Endothelial cell of umbilical vein (primary cell): ENCODE measurements around the gene NR1H4. TPM values are rescaled to one million over a fixed set of nuclear protein-coding genes. Genes with fewer than 3 reads are reported as not detected.
"Not testable (repeated sequence)": the region's sequence is repeated elsewhere in the genome, so short reads cannot be mapped to it uniquely, and the experiment has no call there.

Experiments
- BruUV-seq: library from RNA; stranded (reverse); fragments of 400-500 nt; replicated peaks from 2 replicates; lab custom pipeline; 2021; lab: Mats Ljungman, UMichigan
- CTCF ChIA-PET: fragments of 300-600, 350-600 bp; sonication (Branson Sonifier 250); formaldehyde crosslinking; loops from one replicate; lab custom pipeline; 2021; ENCODE audit warnings: antibody characterized with exemption, inconsistent platforms; lab: Charles Lee
- POLR2A ChIA-PET: fragments of 300-600, 350-600 bp; sonication (Branson Sonifier 250); formaldehyde crosslinking; loops from one replicate; lab custom pipeline; 2021; ENCODE audit warnings: antibody characterized with exemption, inconsistent platforms; lab: Charles Lee
- DNase-seq: peaks from one replicate; pipeline ENCODE4 v3.0.0-alpha.2; 2011; ENCODE audit warnings: low read depth, low spot score
- FAIRE-seq: peaks from 2 replicates; lab custom pipeline; 2011; peaks lifted over from hg19 to GRCh38; lab: Jason Lieb, UNC
- H2AFZ ChIP-seq: 2 replicates; pipeline ENCODE4 v1.6.0; 2012; ENCODE audit warnings: low read depth, low read length, control low read depth, inconsistent platforms
- H3K27ac ChIP-seq: 2 replicates; pipeline ENCODE4 v1.5.1; 2011; ENCODE audit warnings: low read depth, mild to moderate bottlenecking, control low read depth, low read length, moderate library complexity; ENCODE audit not compliant: insufficient read depth
- H3K27me3 ChIP-seq, 2 experiments: 2 replicates each; pipeline versions ENCODE4 v1.6.0 to v1.6.1; 2011; ENCODE audit warnings: low read length in 2 of 2, mixed read lengths in 1 of 2; ENCODE audit not compliant: control insufficient read depth in 2 of 2, insufficient read depth in 2 of 2
- H3K36me3 ChIP-seq, 2 experiments: 2 replicates in 1 of 2; 3 replicates in 1 of 2; pipeline ENCODE4 v1.5.1; 2011; ENCODE audit warnings: low read length in 2 of 2, mild to moderate bottlenecking in 1 of 2, moderate library complexity in 1 of 2; ENCODE audit not compliant: control insufficient read depth in 2 of 2, insufficient read depth in 2 of 2; ENCODE audit errors: extremely low read depth in 1 of 2
- H3K4me1 ChIP-seq: 3 replicates; pipeline ENCODE4 v1.5.1; 2011; ENCODE audit warnings: mild to moderate bottlenecking, low read length; ENCODE audit not compliant: control insufficient read depth, insufficient read depth; ENCODE audit errors: extremely low read depth
- H3K4me2 ChIP-seq: 2 replicates; pipeline ENCODE4 v1.6.1; 2011; ENCODE audit warnings: low read length, control low read depth, mixed read lengths; ENCODE audit not compliant: insufficient read depth
- H3K4me3 ChIP-seq, 3 experiments: fragments of 200-600 bp in 1 of 3; sonication (generic), shearing (Covaris generic) in 1 of 3; replicated peaks in 1 of 3; 2 replicates each; pipeline ENCODE4 v1.5.1; 2011 to 2016; ENCODE audit warnings: control low read depth in 3 of 3, low read length in 3 of 3, mild to moderate bottlenecking in 2 of 3, inconsistent platforms in 1 of 3, low read depth in 1 of 3, moderate library complexity in 1 of 3; ENCODE audit not compliant: insufficient read depth in 1 of 3
- H3K79me2 ChIP-seq: 2 replicates; pipeline ENCODE4 v1.6.0; 2012; ENCODE audit warnings: low read length, inconsistent platforms; ENCODE audit not compliant: control insufficient read depth, insufficient read depth
- H3K9ac ChIP-seq: replicated peaks from 2 replicates; pipeline ENCODE3; 2011; ENCODE audit warnings: low read length, control low read depth; ENCODE audit not compliant: insufficient read depth; ENCODE audit errors: extremely low read depth
- H3K9me1 ChIP-seq: replicated peaks from 3 replicates; pipeline ENCODE4 v1.6.0; 2011; ENCODE audit warnings: mild to moderate bottlenecking, low read length; ENCODE audit not compliant: control insufficient read depth, insufficient read depth; ENCODE audit errors: extremely low read depth
- H3K9me3 ChIP-seq: replicated peaks from 2 replicates; pipeline ENCODE4 v1.5.1; 2012; ENCODE audit warnings: low read length, inconsistent platforms; ENCODE audit not compliant: control insufficient read depth, insufficient read depth
- H4K20me1 ChIP-seq: replicated peaks from 2 replicates; pipeline ENCODE3; 2011; ENCODE audit warnings: mild to moderate bottlenecking, low read length; ENCODE audit not compliant: control insufficient read depth, insufficient read depth; ENCODE audit errors: extremely low read depth
- CTCF ChIP-seq, 2 donors: IDR thresholded peaks; 1 replicate in 1 of 2; 2 replicates in 1 of 2; pipeline ENCODE4 v1.5.1; 2011; ENCODE audit warnings: low read length in 2 of 2, mild to moderate bottlenecking in 2 of 2, moderate library complexity in 2 of 2, control low read depth in 1 of 2, inconsistent platforms in 1 of 2, low read depth in 1 of 2; ENCODE audit not compliant: insufficient read depth in 1 of 2; ENCODE audit errors: extremely low read depth in 1 of 2
- EZH2 ChIP-seq: IDR thresholded peaks from 2 replicates; pipeline ENCODE4 v1.6.1; 2012; ENCODE audit warnings: borderline replicate concordance, low read depth, mild to moderate bottlenecking, moderate library complexity, low read length, inconsistent platforms; ENCODE audit not compliant: severe bottlenecking
- FOS ChIP-seq: IDR thresholded peaks from 2 replicates; pipeline ENCODE4 v1.6.1; 2011; ENCODE audit warnings: mild to moderate bottlenecking, low read length, moderate library complexity, borderline replicate concordance; ENCODE audit not compliant: insufficient read depth
- GATA2 ChIP-seq: IDR thresholded peaks from 2 replicates; pipeline ENCODE4 v1.7.0; 2011; ENCODE audit warnings: low read depth, mild to moderate bottlenecking, moderate library complexity, mixed read lengths, low read length; ENCODE audit not compliant: insufficient read length, insufficient read depth
- JUN ChIP-seq: IDR thresholded peaks from 2 replicates; pipeline ENCODE4 v1.6.1; 2011; ENCODE audit warnings: borderline replicate concordance, low read depth; ENCODE audit not compliant: insufficient read length, insufficient read depth
- MAX ChIP-seq: IDR thresholded peaks from 2 replicates; pipeline ENCODE4 v1.6.1; 2011; ENCODE audit not compliant: insufficient read depth, insufficient read length
- MYC ChIP-seq: IDR thresholded peaks from one replicate; pipeline ENCODE4 v1.6.1; 2011; ENCODE audit warnings: mild to moderate bottlenecking, low read depth, low read length
- POLR2A ChIP-seq: IDR thresholded peaks from 2 replicates; pipeline ENCODE4 v1.6.1; 2012; ENCODE audit warnings: low read depth, mild to moderate bottlenecking, control low read depth, low read length
- POLR2AphosphoS5 ChIP-seq: IDR thresholded peaks from 2 replicates; pipeline ENCODE4 v1.6.1; 2012; ENCODE audit warnings: low read depth, mild to moderate bottlenecking, control low read depth, low read length, moderate library complexity; ENCODE audit not compliant: insufficient read depth
- dilution Hi-C: fragments of 300-500 bp; cut with MboI; formaldehyde crosslinking; loops from one replicate; pipeline ENCODE4 v1.15.0; 2019; ENCODE audit warnings: low sequenced_read_pairs; ENCODE audit not compliant: extremely low pct_ligation_motif_present
- intact Hi-C: fragments of 100-400 bp; cut with micrococcal nuclease; formaldehyde crosslinking; loops from one replicate; pipeline ENCODE4 v1.10.0; 2022
- polyA plus RNA-seq, 4 experiments: library from polyadenylated mRNA; depleted of rRNA in 3 of 4; stranded (reverse) in 3 of 4; unstranded in 1 of 4; fragments of >200 nt; gene quantifications; 2 replicates each; pipeline versions ENCODE4 v1.2.1 to v1.2.3, GENCODE V29; 2011 to 2012; ENCODE audit warnings: missing spikeins in 1 of 4
- total RNA-seq: library from RNA; stranded (reverse); gene quantifications from 2 replicates; pipeline ENCODE4 v1.2.3, GENCODE V29; 2021

NR1H4 gene
- total and polyA plus RNA-seq, 2 donors (not counting 3 experiments of a cell fraction or from before 2014, with no cell fraction given), result not detected

GRCh38 chr12:100498141-100498540 is 24.5 kb downstream of the NR1H4 start:
- H2AFZ ChIP-seq, result no peak overlapping the region
- no peak overlapping the region for H3K27ac ChIP-seq
- H3K4me2 ChIP-seq, result no peak overlapping the region
- no peaks in the 10 kb centered on the region for H3K27me3 ChIP-seq
- H3K4me1 ChIP-seq, result no peaks in the 10 kb centered on the region
- H4K20me1 ChIP-seq, result no peaks in the 10 kb centered on the region
- intact Hi-C loops (no loop called here), dilution Hi-C loops (no loop called here)
- H3K9me1 ChIP-seq, result no peaks in the 10 kb centered on the region
- no peak overlapping the region for H3K9ac ChIP-seq
- no peak overlapping the region for H3K4me3 ChIP-seq
- H3K9me3 ChIP-seq, result no peaks in the 10 kb centered on the region
- TF ChIP-seq MYC (no peak), FOS (no peak)
- DNase-seq, result no peak
- ChIA-PET POLR2A (no interaction called here), CTCF (no interaction called here)
- no peaks in the 10 kb centered on the region for H3K36me3 ChIP-seq
- no peaks in the 10 kb centered on the region for H3K79me2 ChIP-seq
- FAIRE-seq, result no peak
- BruUV-seq, result no TSS peak

GRCh38 chr12:100499416-100499815 is 25.8 kb downstream of the NR1H4 start:
- Histone ChIP-seq H3K9me3 (no peaks in the 10 kb centered on the region), H3K4me2 (no peak overlapping the region), H4K20me1 (no peaks in the 10 kb centered on the region), H3K27me3 (no peaks in the 10 kb centered on the region), H3K9me1 (no peaks in the 10 kb centered on the region), H3K79me2 (no peaks in the 10 kb centered on the region), H3K4me3 (no peak overlapping the region), H3K4me1 (no peaks in the 10 kb centered on the region), H2AFZ (no peak overlapping the region), H3K36me3 (no peaks in the 10 kb centered on the region), H3K9ac (no peak overlapping the region), H3K27ac (no peak overlapping the region)
- ChIA-PET CTCF (interaction anchor here (1.0 to 1.3 kb wide), 2 partner anchors 19 to 44 kb away, joined by 3 to 4 read pairs; no protein-coding TSS in a partner anchor), POLR2A (no interaction called here)
- dilution Hi-C loops (no loop called here), intact Hi-C loops (no loop called here)
- DNase-seq (no peak), FAIRE-seq (no peak)
- no peak for TF ChIP-seq EZH2
- TF ChIP-seq POLR2A, result no peak
- no peak for TF ChIP-seq JUN
- TF ChIP-seq MYC, result no peak
- TF ChIP-seq POLR2AphosphoS5, result no peak
- no peak for TF ChIP-seq CTCF (IDR thresholded peaks at IDR 0.05; ENCODE audit: extremely low read depth in 1 of 2, insufficient read depth in 1 of 2, low read depth in 1 of 2, low read length in 2 of 2)
- no peak for TF ChIP-seq MAX
- TF ChIP-seq FOS, result no peak
- no peak for TF ChIP-seq GATA2
- no TSS peak for BruUV-seq

GRCh38 chr12:100502718-100503117 is 29.1 kb downstream of the NR1H4 start:
- H3K4me3 ChIP-seq, dilution Hi-C loops, POLR2A ChIA-PET, intact Hi-C loops, H4K20me1 ChIP-seq, BruUV-seq, H3K27ac ChIP-seq, H2AFZ ChIP-seq, H3K9me3 ChIP-seq, H3K79me2 ChIP-seq, H3K27me3 ChIP-seq, DNase-seq, H3K9me1 ChIP-seq, H3K36me3 ChIP-seq, FAIRE-seq, H3K4me1 ChIP-seq, H3K4me2 ChIP-seq, H3K9ac ChIP-seq: not testable (repeated sequence)
- CTCF ChIA-PET, result interaction anchor here (0.9 kb wide), 1 partner anchor 14 kb away, joined by 3 read pairs; no protein-coding TSS in a partner anchor
